HUES48 (cell line): ENCODE measurements around the gene TRIML1.

Experiments
- H3K27ac ChIP-seq: one replicate; pipeline ENCODE4 v1.7.0; 2013; ENCODE audit warnings: low read depth, low read length, inconsistent platforms
- H3K27me3 ChIP-seq: 2 replicates; pipeline ENCODE4 v1.6.1; 2013; ENCODE audit warnings: mild to moderate bottlenecking, low read length; ENCODE audit not compliant: control insufficient read depth, insufficient read depth
- H3K36me3 ChIP-seq: 2 replicates; pipeline ENCODE4 v1.6.1; 2013; ENCODE audit warnings: low read length; ENCODE audit not compliant: control insufficient read depth, insufficient read depth
- H3K4me1 ChIP-seq: 2 replicates; pipeline ENCODE4 v1.6.1; 2013; ENCODE audit warnings: mild to moderate bottlenecking, low read length; ENCODE audit not compliant: control insufficient read depth, insufficient read depth
- H3K4me3 ChIP-seq: 2 replicates; pipeline ENCODE4 v1.5.1; 2013; ENCODE audit warnings: mild to moderate bottlenecking, low read depth, low read length
- H3K9ac ChIP-seq: 2 replicates; pipeline ENCODE4 v1.6.1; 2013; ENCODE audit warnings: mild to moderate bottlenecking, low read depth, low read length, moderate library complexity
- H3K9me3 ChIP-seq: 2 replicates; pipeline ENCODE4 v1.6.1; 2013; ENCODE audit warnings: low read length; ENCODE audit not compliant: control insufficient read depth, insufficient read depth

Gene TRIML1, protein sequence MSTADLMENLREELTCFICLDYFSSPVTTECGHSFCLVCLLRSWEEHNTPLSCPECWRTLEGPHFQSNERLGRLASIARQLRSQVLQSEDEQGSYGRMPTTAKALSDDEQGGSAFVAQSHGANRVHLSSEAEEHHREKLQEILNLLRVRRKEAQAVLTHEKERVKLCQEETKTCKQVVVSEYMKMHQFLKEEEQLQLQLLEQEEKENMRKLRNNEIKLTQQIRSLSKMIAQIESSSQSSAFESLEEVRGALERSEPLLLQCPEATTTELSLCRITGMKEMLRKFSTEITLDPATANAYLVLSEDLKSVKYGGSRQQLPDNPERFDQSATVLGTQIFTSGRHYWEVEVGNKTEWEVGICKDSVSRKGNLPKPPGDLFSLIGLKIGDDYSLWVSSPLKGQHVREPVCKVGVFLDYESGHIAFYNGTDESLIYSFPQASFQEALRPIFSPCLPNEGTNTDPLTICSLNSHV

GRCh38 chr4:188139141-188139540 lies at the start of gene TRIML1:
Gene TRIML1 (plus strand): TSS chr4:188139441. CDS start chr4:188139559, 118 bp downstream.
- no peaks in the 10 kb centered on the region for H3K27me3 ChIP-seq
- no peak within 1 kb of the TSS for H3K9ac ChIP-seq
- H3K4me3 ChIP-seq: no peak within 1 kb of the TSS
- H3K36me3 ChIP-seq: no peaks in the 10 kb centered on the region
- H3K4me1 ChIP-seq: no peaks in the 10 kb centered on the region
- H3K9me3 ChIP-seq: no peaks in the 10 kb centered on the region
- no peak within 1 kb of the TSS for H3K27ac ChIP-seq

DNA sequence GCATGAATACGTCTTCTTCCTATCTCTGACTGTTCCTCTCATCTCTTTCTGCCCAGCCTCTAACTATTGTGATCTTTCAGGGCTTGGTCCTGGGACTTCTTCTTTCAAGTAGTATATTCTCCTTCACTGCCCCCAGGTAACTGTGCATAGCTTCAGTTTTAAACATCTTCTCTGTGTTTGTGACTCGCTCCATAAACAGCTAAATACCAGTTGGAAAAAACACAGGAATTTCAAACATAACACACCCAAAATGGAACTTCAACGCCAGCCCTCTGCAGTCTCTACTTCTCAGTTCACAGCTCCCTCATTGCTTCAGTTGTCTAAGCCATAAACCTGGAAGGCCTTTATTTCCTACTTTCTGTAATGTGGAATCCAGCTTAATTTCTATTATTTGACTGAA lies 46.4 kb upstream of the TRIML1 start:
- H3K4me1 ChIP-seq: no peaks in the 10 kb centered on the region
- peaks cover 78% of the 10 kb centered on the region for H3K36me3 ChIP-seq
- no peaks in the 10 kb centered on the region for H3K9me3 ChIP-seq
- no peak overlapping the region for H3K9ac ChIP-seq
- H3K27ac ChIP-seq: no peak overlapping the region
- no peaks in the 10 kb centered on the region for H3K27me3 ChIP-seq
- H3K4me3 ChIP-seq: no peak overlapping the region

DNA sequence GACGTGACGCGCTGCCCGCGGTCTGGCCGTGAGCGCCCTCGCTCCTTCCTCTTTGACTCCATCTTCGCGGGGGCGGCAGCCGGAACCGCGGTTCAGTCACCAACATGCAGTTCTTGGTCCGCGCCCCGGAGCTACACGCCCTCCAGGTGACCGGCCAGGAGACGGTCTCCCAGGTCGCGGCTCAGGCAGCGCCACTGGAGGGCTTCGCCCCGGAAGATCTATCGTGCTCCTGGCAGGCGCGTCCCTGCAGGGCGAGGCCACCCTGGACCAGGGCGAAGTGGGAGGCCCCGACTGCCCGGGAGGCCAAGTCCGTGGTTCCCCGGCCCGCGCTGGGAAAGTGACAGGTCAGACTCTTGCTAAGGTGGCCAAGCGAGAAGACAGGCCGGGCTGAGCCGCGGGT lies 32.8 kb upstream of the TRIML1 start:
- peaks cover 31% of the 10 kb centered on the region for H3K4me1 ChIP-seq
- peaks cover 28% of the 10 kb centered on the region for H3K36me3 ChIP-seq
- H3K9ac ChIP-seq: no peak overlapping the region
- H3K27me3 ChIP-seq: no peaks in the 10 kb centered on the region
- H3K4me3 ChIP-seq: no peak overlapping the region
- H3K27ac ChIP-seq: peak overlapping the region; percentile 98
- H3K9me3 ChIP-seq: no peaks in the 10 kb centered on the region

- Histone ChIP-seq H3K36me3 (peaks cover 23% of the 10 kb centered on the region), H3K27ac (peak overlapping the region; percentile 98), H3K4me3 (peak overlapping the region; percentile 66), H3K9ac (peak overlapping the region; percentile 76), H3K4me1 (peaks cover 31% of the 10 kb centered on the region), H3K9me3 (no peaks in the 10 kb centered on the region), H3K27me3 (no peaks in the 10 kb centered on the region)
Measured at GRCh38 chr4:188107931-188108843, 31.1 kb upstream of the TRIML1 start.

GRCh38 chr4:188109157-188109755 lies 30.0 kb upstream of the TRIML1 start, which contains the start of gene TRIML2:
Gene TRIML2 (minus strand): TSS chr4:188109603. CDS start chr4:188105368, 4,235 bp downstream.
- Histone ChIP-seq H3K27me3 (no peaks in the 10 kb centered on the region), H3K9ac (peak within 1 kb of the TSS; percentile 76), H3K36me3 (peaks cover 14% of the 10 kb centered on the region)

GRCh38 chr4:188110036-188110435 lies 29.2 kb upstream of the TRIML1 start:
- Histone ChIP-seq H3K4me1 (peaks cover 31% of the 10 kb centered on the region), H3K9me3 (no peaks in the 10 kb centered on the region), H3K36me3 (peaks cover 8% of the 10 kb centered on the region), H3K4me3 (peak overlapping the region; percentile 66), H3K27me3 (no peaks in the 10 kb centered on the region), H3K27ac (peak overlapping the region; percentile 98), H3K9ac (peak overlapping the region; percentile 76; the same call in 1 of the 2 replicates)

More at GRCh38 chr4:188109157-188109755, 30.0 kb upstream of the TRIML1 start, which contains the start of gene TRIML2:
- peaks cover 31% of the 10 kb centered on the region for H3K4me1 ChIP-seq
- no peaks in the 10 kb centered on the region for H3K9me3 ChIP-seq
- peak within 1 kb of the TSS; percentile 66 for H3K4me3 ChIP-seq
- peak within 1 kb of the TSS; percentile 98 for H3K27ac ChIP-seq

DNA sequence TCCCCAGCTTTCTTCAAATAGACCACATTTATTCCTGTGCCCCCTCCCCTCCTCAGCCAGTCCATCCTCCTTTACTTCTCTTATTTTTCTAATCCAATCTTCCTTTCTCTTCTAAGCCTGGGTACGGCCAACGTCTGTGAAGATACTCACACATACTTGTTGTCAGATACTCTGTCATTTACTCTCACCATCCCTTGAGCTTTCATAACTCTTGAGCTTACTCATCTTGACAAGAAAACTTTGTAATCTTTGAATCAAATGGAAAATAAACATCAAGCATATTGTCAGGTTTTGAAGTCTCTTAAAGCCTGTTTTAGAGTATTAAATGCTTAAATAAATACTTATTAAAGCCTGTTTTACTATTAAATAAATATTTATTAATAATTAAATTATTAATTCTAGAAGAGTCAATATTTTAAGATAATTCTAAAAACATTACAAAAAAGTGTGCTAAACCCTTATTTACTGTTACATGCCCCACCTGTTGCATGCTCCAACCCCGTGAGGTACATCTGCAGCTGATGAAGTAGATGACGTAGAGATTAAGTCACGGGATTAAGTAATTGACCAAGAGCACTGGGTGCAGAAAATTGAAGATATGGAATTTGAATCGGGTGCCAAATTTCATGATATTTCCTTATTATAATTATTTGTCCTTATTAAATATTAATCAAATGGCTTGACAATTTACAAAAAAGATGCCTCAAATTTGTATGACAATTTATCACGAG lies 28.3 kb upstream of the TRIML1 start:
- H3K9ac ChIP-seq: no peak overlapping the region
- no peak overlapping the region for H3K27ac ChIP-seq
- H3K4me1 ChIP-seq: peaks cover 31% of the 10 kb centered on the region
- H3K27me3 ChIP-seq: no peaks in the 10 kb centered on the region
- H3K9me3 ChIP-seq: no peaks in the 10 kb centered on the region
- no peaks in the 10 kb centered on the region for H3K36me3 ChIP-seq
- H3K4me3 ChIP-seq: no peak overlapping the region

DNA sequence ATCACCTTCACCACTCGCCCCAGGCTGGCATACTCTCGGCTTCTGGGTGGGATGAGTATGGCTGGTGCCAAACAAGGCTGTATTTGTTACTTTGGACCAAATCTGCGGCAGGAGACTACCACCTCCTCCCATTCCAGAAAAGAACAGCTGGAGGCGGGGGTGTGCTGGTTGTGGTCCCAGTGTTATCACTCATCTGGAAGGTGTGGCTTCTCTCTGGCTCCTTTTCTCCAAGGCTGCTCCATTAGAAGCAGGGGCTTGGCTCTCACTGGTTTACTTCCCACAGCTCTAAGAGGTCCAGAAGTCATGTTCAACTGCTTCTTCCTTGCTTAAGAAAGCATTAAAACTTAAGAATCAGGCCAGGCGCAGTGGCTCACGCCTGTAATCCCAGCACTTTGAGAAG lies 27.3 kb upstream of the TRIML1 start:
- no peaks in the 10 kb centered on the region for H3K36me3 ChIP-seq
- peaks cover 28% of the 10 kb centered on the region for H3K4me1 ChIP-seq
- no peak overlapping the region for H3K4me3 ChIP-seq
- H3K9ac ChIP-seq: no peak overlapping the region
- H3K9me3 ChIP-seq: no peaks in the 10 kb centered on the region
- H3K27me3 ChIP-seq: no peaks in the 10 kb centered on the region
- no peak overlapping the region for H3K27ac ChIP-seq

DNA sequence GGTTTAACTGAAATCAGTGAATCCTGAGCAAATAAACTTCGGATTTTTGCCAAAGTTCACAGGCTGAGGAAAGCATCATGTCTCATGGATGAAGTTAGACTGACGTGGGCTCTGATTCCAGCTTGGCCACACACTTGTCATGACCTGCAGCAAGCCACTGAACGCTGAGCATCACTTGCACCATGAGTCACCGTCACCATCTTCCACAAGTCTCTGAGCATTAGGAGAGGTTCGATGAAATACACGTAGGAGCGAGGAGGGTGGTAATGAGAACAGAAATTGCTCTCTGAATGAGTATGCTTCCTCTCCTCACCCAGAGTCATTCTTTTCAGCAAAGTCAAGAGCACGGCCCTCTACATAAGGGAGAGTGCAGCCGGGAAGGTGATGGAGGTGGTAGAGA lies 26.1 kb upstream of the TRIML1 start:
- Histone ChIP-seq H3K9me3 (no peaks in the 10 kb centered on the region), H3K9ac (no peak overlapping the region), H3K4me3 (no peak overlapping the region), H3K27me3 (no peaks in the 10 kb centered on the region), H3K27ac (no peak overlapping the region), H3K36me3 (no peaks in the 10 kb centered on the region), H3K4me1 (peaks cover 17% of the 10 kb centered on the region)

DNA sequence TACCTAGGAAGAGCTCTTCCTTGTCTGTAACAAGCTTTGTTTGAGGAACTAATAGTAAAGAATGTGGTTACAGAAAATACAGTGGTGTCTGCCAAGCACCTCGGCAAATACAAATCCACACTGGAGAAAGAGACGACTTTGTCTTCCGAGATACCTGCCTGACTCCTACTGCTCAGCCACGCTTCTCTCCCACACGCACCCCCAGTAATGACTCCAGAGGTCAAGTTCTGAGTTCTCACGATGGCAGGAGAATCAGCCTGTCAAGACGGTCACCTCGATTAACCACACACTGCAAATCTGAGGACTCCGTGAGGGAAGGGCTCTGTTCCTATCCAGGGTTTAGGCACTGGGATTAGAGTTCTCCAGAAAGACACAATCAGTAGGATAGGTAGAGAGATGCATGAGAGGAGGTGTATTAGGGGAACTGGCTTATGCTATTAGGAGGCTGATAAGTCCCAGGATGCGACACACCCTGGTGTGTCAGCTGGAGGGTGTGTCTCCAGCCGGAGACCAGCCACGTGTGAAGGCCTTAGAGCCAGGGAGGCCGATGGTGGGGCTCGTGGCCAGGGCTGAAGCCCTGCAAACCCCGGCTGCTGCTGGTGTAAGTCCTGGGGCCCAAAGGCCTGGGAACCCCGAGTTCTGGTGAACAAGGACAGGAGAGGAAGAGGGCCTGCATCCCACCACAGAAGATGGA lies 21.5 kb upstream of the TRIML1 start:
- Histone ChIP-seq H3K9me3 (no peaks in the 10 kb centered on the region), H3K27ac (no peak overlapping the region), H3K4me3 (no peak overlapping the region), H3K27me3 (no peaks in the 10 kb centered on the region), H3K36me3 (no peaks in the 10 kb centered on the region), H3K4me1 (peaks cover 16% of the 10 kb centered on the region), H3K9ac (no peak overlapping the region)
